ENCODE data around the gene EPHA2.

The EPHA2 gene

DNA sequence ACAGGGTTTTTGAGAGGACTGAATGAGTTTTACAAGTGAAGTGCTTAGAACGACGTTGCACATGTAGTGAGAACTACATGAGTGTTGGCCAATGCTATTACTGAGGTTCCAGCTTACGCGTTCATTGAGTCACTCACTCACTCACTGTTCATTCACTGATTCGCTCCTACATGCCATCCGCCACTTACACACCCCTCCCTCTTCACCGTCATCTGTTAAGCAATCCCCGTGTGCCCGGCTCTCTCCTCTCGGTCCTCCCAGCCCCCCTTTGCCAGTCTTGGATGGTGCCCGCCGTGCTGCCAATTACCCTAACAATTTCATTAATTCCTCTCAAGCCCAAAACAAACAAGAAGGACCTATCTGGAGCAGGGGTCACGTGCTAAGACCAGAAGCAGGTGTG is 27.3 kb upstream of the EPHA2 start:
- TF ChIP-seq ZFX (IDR thresholded peaks at IDR 0.05; ENCODE audit: borderline replicate concordance), result no peak
- TF ChIP-seq, protein P1, sequence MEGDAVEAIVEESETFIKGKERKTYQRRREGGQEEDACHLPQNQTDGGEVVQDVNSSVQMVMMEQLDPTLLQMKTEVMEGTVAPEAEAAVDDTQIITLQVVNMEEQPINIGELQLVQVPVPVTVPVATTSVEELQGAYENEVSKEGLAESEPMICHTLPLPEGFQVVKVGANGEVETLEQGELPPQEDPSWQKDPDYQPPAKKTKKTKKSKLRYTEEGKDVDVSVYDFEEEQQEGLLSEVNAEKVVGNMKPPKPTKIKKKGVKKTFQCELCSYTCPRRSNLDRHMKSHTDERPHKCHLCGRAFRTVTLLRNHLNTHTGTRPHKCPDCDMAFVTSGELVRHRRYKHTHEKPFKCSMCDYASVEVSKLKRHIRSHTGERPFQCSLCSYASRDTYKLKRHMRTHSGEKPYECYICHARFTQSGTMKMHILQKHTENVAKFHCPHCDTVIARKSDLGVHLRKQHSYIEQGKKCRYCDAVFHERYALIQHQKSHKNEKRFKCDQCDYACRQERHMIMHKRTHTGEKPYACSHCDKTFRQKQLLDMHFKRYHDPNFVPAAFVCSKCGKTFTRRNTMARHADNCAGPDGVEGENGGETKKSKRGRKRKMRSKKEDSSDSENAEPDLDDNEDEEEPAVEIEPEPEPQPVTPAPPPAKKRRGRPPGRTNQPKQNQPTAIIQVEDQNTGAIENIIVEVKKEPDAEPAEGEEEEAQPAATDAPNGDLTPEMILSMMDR (IDR thresholded peaks at IDR 0.05), result no peak
- H3K27ac ChIP-seq, result no peak overlapping the region

DNA sequence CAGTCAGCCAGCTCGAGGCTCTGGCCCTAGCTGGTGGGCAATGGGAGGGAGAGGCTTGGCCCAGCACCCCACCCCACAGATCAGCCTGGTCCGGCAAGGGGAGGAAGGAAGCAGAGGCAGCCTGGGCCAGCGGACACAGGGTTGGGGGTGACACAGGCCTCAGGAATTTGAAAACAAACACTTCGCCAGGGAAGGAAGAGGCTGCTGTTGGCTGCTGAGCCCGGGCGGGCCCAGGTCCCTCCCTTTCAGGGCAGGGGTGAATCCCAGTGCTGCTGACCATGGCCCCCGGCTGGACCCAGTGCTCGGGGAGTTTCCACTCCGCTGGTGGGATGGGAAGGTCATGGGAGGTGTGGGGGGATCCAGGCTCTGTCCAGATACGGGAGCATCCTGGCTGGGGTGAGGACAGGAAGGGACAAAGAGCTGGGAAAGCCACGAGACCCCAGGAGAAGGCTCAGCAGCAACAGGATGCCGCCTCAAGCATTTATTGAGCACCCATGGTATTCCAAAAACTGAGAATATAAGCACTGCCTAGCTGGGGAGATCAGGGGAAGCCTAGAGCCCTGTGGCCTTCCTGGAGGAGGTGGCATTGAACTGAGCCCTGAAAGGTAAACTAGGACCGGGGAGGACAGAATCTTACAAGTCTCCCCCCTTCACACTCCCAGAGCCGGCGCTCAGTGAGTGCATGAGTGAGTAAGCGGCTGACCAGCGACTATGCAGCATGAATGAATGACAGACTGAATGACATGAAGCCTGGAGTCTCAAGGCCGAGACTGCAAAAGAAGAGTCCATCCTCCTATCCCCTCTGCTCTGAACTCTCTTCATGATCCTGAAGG is 26.2 kb upstream of the EPHA2 start:
- TF ChIP-seq ZFX (IDR thresholded peaks at IDR 0.05; ENCODE audit: borderline replicate concordance), result no peak
- TF ChIP-seq, protein P1 (IDR thresholded peaks at IDR 0.05), result no peak

DNA sequence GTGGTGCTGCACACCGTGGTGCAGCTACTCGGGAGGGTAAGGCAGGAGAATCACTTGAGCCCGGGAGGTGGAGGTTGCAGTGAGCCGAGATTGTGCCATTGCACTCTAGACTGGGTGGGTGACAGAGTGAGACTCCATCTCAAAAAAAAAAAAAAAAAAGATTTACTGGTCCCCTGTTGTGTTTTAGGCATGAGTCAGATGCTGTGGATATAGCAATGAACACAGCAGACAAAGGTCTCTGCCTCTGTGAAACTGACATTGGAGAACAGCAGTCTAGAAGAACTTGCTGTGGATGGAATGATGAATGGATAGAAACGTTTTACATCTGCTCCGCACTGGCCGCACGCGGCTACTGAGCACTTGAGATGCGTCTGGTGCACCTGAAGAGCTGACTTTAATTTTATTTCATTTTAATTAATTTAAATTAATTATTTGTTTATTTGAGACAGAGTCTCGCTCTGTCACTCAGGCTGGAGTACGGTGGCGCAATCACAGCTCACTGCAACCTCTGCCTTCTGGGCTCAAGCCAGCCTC is 24.5 kb upstream of the EPHA2 start:
- no peak overlapping the region for H3K27ac ChIP-seq
- TF ChIP-seq, protein P1 (IDR thresholded peaks at IDR 0.05), result no peak
- TF ChIP-seq ZFX (IDR thresholded peaks at IDR 0.05; ENCODE audit: borderline replicate concordance), result no peak

More for the DNA sequence above, 26.2 kb upstream of the EPHA2 start:
- H3K27ac ChIP-seq, result no peak overlapping the region

DNA sequence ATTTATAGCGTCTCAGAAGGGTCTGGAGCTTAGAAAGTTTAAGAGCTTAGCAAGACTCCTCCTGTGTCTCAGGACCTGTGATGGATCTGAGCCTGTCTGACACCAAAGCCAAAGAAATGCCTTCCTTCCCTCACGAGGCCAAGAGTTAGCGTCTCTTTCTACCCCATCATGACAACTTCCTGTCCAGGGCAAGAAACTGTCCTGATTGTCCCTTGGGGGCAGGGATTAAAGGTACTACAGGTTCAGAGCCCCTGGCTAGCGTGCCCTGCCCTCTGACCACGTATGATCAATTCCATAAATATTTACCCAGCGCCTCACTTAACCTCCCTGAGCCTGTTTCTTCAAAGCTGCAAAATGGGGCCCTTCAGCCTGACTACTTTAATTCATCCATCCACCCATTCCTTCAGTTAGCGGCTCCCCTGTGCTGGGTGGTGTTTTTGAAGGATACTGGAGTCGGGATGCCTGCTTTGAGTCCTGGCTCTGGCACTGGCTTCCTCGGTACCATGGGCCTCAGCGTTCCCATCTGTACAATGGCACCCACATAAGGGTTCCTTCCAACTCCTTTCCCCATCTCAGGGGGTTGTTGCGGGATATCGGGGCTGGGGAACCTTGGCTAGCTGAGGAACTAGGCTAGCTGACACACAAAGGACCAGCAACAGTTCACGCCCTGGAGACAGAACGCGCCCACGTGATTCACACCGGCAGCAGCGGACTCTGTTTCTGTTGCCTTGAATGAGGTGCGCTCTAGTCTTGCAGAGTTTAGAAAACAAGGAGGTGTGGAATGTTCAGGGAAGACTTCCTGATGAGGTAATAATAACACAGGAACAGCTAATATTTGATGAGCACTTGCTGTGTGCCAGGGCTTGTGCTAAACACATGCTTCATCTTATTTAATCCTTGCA is 23.0 kb upstream of the EPHA2 start:
- peak overlapping the region; percentile 40 for H3K27ac ChIP-seq
- TF ChIP-seq ZFX (IDR thresholded peaks at IDR 0.05; ENCODE audit: borderline replicate concordance), result no peak
- TF ChIP-seq, protein P1 (IDR thresholded peaks at IDR 0.05), result no peak

DNA sequence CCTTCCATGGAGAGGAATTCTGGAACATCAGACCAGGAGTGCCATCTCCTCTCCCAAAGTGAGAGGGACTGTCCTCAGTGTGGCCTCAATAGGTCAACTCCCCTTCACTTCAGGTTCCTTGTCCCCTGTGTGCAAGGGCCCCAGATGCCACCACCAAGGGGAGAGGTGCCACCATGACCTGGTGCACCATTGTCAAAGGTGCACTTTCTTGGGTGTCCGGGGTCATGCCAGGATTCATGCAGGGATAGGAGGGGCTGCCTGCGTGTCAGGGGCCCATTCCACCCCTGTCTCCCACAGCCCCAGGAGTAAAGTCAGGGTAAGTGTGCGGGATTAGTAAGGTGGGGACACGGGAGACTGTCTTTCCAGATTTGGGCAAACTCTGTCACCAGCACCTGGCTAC is 21.4 kb upstream of the EPHA2 start:
- TF ChIP-seq ZFX (IDR thresholded peaks at IDR 0.05; ENCODE audit: borderline replicate concordance), result no peak
- TF ChIP-seq, protein P1 (IDR thresholded peaks at IDR 0.05), result no peak

DNA sequence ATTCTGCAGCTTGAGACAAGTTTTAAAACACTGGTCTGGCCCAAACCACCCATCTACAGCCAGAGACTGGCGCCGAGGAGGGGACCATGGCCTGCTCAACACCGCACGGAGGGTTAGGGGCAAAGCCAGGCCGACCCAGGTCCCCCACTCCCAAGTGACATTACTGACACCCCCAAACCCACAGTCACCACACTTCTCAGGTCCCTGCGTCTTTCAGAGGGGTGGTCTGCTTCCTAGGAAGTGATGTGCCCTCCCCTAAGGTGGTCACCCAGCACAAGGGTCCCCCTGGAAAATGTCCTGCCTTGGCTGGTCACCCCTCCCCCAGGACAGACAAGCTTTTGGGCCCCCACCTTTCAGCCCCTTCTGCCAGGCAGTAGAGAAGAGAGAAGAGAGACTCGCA is 20.8 kb upstream of the EPHA2 start:
- TF ChIP-seq, protein P1 (IDR thresholded peaks at IDR 0.05), result no peak
- no peak for TF ChIP-seq ZFX (IDR thresholded peaks at IDR 0.05; ENCODE audit: borderline replicate concordance)
- H3K27ac ChIP-seq, result peak overlapping the region; percentile 67

More for the DNA sequence above, 21.4 kb upstream of the EPHA2 start:
- no peak overlapping the region for H3K27ac ChIP-seq
